Measurements from ENCODE around the gene CHMP1A. TPM values are rescaled to one million over a fixed set of nuclear protein-coding genes. Genes with fewer than 3 reads are reported as not detected.

Gene CHMP1A
- total and polyA plus RNA-seq, 2 of the 8 experiments (the other 6 are each of a cell fraction or from before 2014, with no cell fraction given) = 64.4 to 75.8 TPM

DNA sequence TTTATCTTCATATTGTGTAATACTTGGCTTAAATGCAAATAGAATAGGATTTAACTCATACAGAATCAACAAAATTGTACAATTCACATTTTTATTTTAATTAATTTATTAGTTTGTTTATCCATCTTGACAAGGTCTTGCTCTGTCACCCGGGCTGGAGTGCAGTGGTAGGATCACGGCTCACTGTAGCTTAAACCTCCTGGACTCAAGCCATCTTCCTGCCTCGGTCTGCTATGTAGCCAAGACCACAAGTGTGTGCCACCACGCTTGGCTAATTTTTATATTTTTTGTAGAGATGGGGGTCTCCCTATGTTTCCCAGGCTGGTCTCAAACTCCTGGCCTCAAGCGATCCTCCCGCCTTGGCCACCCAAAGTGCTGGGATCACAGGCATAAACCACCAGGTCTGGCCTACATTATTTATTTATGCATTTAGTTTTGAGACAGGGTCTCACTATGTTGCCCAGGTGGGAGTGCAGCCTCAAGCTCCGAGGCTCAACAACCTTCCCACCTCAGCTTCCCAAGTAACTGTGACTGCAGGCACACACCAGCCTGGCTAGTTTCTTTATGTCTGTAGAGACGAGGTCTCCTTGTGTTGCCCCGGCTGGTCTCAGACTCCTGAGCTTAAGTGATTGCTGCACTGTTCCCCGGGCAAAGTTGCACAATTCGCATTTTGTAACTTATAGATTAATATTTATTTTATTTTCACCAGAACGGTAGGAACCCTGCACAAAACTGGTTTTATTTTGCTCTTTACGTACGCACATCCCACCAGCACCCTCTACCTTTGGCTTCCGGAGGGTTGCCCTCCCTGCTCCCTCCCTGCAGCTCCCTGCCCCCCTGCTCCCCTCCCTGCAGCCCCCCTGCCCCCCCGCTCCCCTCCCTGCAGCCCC, 39.2 kb downstream of the CHMP1A start:
- Histone ChIP-seq H3K23ac (ENCODE audit: insufficient read length) (no peak overlapping the region), H3K56ac (replicated peaks; ENCODE audit: insufficient read length, low read depth, low read length) (no peak overlapping the region), H3K36me3 (ENCODE audit: control insufficient read depth in 2 of 4, insufficient read depth in 4 of 4, low read length in 3 of 4) (no peaks in the 10 kb centered on the region), H2BK15ac (ENCODE audit: low read length) (no peak overlapping the region), H3K4me2 (ENCODE audit: insufficient read depth in 1 of 2, low read depth in 2 of 2, low read length in 2 of 2) (no peak overlapping the region), H2BK120ac (replicated peaks; ENCODE audit: low read depth, low read length) (no peak overlapping the region), H3K4ac (replicated peaks; ENCODE audit: insufficient read length, low read depth, low read length) (no peak overlapping the region), H3K14ac (ENCODE audit: insufficient read length) (no peak overlapping the region), H2BK12ac (ENCODE audit: low read depth, low read length) (no peak overlapping the region), H3K79me1 (ENCODE audit: low read depth, low read length) (no peaks in the 10 kb centered on the region), H3K4me3 (ENCODE audit: extremely low read depth in 1 of 4, insufficient read depth in 2 of 4, low read depth in 3 of 4, low read length in 4 of 4) (no peak overlapping the region), H3K79me2 (ENCODE audit: control insufficient read depth in 1 of 2, insufficient read depth in 2 of 2, low read length in 2 of 2) (no peaks in the 10 kb centered on the region), H2BK20ac (ENCODE audit: low read length) (no peak overlapping the region), H3K27ac (ENCODE audit: low read depth, low read length) (no peak overlapping the region), H2BK5ac (ENCODE audit: low read depth, low read length) (no peak overlapping the region), H3K23me2 (ENCODE audit: low read depth, low read length) (no peaks in the 10 kb centered on the region), H4K8ac (ENCODE audit: extremely low read depth, insufficient read depth, low read length) (no peak overlapping the region), H3K18ac (ENCODE audit: extremely low read depth, low read length) (no peak overlapping the region), H3K27me3 (replicated peaks in 1 of 4; ENCODE audit: control insufficient read depth in 3 of 4, extremely low read depth in 1 of 4, insufficient read depth in 3 of 4, low read length in 3 of 4) (peaks cover 0 to 2% (median under 1%) of the 10 kb centered on the region in 4 experiments; a peak in 5 of 7 replicates), H3K9me3 (ENCODE audit: insufficient read depth in 2 of 2, low read depth in 1 of 2, low read length in 1 of 2) (no peaks in the 10 kb centered on the region), H4K20me1 (replicated peaks in 1 of 2; ENCODE audit: control insufficient read depth in 1 of 2, insufficient read depth in 2 of 2, low read length in 2 of 2) (no peaks in the 10 kb centered on the region), H4K5ac (ENCODE audit: insufficient read length, low read depth, low read length) (no peak overlapping the region), H2AFZ (ENCODE audit: low read length) (no peak overlapping the region), H3K4me1 (replicated peaks in 1 of 4; ENCODE audit: control insufficient read depth in 3 of 4, insufficient read depth in 4 of 4, low read length in 3 of 4) (peaks cover 0 to 15% (median 3%) of the 10 kb centered on the region in 4 experiments; a peak in 5 of 7 replicates), H2AK5ac (ENCODE audit: low read depth, low read length) (no peak overlapping the region), H4K91ac (replicated peaks; ENCODE audit: insufficient read length, low read length) (no peak overlapping the region), H3K9ac (replicated peaks in 1 of 4; ENCODE audit: extremely low read depth in 1 of 4, low read depth in 3 of 4, low read length in 3 of 4) (no peak overlapping the region)
- CTCF ChIA-PET (ENCODE audit: partially characterized antibody) = interaction anchor here (0.8 to 2.4 kb wide), 7 partner anchors 12 to 50 kb away, joined by 3 to 9 read pairs (median 5); no protein-coding TSS in a partner anchor
- no peak for DNase-seq (ENCODE audit: low read depth in 1 of 2, low spot score in 2 of 2)
- no peak for FAIRE-seq
- POLR2A ChIA-PET (ENCODE audit: partially characterized antibody) = interaction anchor here (1.7 kb wide), 1 partner anchor 77 kb away, joined by 3 read pairs; no protein-coding TSS in a partner anchor
- 85% methylated on average over 15 of the region's 16 CpGs; no CpG with 5 or more reads in 1 of the 2 experiments for WGBS, 2 experiments (ENCODE audit: extremely low coverage in 1 of 2, insufficient coverage in 1 of 2, insufficient read length in 1 of 2, insufficient replicate concordance in 2 of 2, low coverage in 1 of 2, low lambda C conversion rate in 2 of 2, missing lambda C conversion rate in 1 of 2)
- TF ChIP-seq SP1 (IDR thresholded peaks at IDR 0.05; ENCODE audit: low read depth, low read length) (no peak), ZNF274 (IDR thresholded peaks at IDR 0.05; ENCODE audit: borderline replicate concordance, extremely low read depth, low read length) (no peak), POU5F1 (IDR thresholded peaks at IDR 0.05; ENCODE audit: low read depth, low read length) (no peak), ASH2L (IDR thresholded peaks at IDR 0.05; ENCODE audit: low read length) (no peak), RXRA (IDR thresholded peaks at IDR 0.05; ENCODE audit: insufficient read depth, low read depth, low read length) (no peak), POLR2A (IDR thresholded peaks at IDR 0.05; ENCODE audit: control extremely low read depth in 1 of 2, low read depth in 2 of 2, low read length in 2 of 2) (no peak), BACH1 (IDR thresholded peaks at IDR 0.05; ENCODE audit: low read length) (no peak), EP300 (IDR thresholded peaks at IDR 0.05; ENCODE audit: borderline replicate concordance in 1 of 2, low read depth in 2 of 2, low read length in 2 of 2) (no peak), JUN (IDR thresholded peaks at IDR 0.05; ENCODE audit: low read depth, low read length) (no peak), KDM1A (IDR thresholded peaks at IDR 0.05; ENCODE audit: borderline replicate concordance, low read length) (no peak), YY1 (IDR thresholded peaks at IDR 0.05; ENCODE audit: low read depth, low read length) (no peak)
- TF ChIP-seq, protein P1, sequence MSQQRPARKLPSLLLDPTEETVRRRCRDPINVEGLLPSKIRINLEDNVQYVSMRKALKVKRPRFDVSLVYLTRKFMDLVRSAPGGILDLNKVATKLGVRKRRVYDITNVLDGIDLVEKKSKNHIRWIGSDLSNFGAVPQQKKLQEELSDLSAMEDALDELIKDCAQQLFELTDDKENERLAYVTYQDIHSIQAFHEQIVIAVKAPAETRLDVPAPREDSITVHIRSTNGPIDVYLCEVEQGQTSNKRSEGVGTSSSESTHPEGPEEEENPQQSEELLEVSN (IDR thresholded peaks at IDR 0.05) = no peak

Measured in H1 (cell line).